ENCODE data around the gene ZNF672. TPM values are rescaled to one million over a fixed set of nuclear protein-coding genes. Genes with fewer than 3 reads are reported as not detected.

ZNF672 gene
- total RNA-seq, 2 donors from 2014 or later: 27.8 to 57.4 TPM

- Histone ChIP-seq H3K9ac (ENCODE audit: low read depth in 2 of 2, low read length in 2 of 2) (no peak overlapping the region), H3K4me1 (no peaks in the 10 kb centered on the region), H3K36me3 (peaks cover 12% of the 10 kb centered on the region), H3K27ac (no peak overlapping the region), H3K27me3 (no peaks in the 10 kb centered on the region), H3K4me3 (no peak overlapping the region), H3K9me3 (no peaks in the 10 kb centered on the region)
- intact Hi-C loops (cut with DNase I): no loop called here
- no peak for TF ChIP-seq CTCF (IDR thresholded peaks at IDR 0.05)
- no peak for DNase-seq
Measured at GRCh38 chr1:248849152-248849551, 11.1 kb downstream of the ZNF672 start.

DNA sequence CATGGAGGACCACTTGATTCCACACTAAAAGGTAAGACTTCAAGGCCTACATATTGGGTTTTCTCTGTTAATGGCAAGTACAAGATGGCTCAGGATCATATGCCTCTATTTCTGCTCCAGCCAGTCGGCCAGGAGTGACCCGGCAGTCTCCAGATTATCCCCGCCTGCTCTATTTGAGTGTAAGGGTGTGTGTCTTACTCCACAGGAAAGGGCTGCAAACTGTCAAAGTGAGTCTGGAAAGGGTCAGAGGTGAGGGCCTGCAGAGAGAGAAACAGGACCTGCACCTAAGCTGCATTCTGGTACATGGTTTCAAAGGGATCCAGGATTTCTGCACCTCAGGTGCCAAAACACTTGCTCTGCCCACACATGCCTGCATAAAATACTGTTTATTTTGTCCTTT is 11.6 kb downstream of the ZNF672 start:
- no peaks in the 10 kb centered on the region for H3K27me3 ChIP-seq
- intact Hi-C loops (cut with DNase I): no loop called here
- H3K4me1 ChIP-seq: no peaks in the 10 kb centered on the region
- no peak for DNase-seq
- H3K4me3 ChIP-seq: no peak overlapping the region
- H3K27ac ChIP-seq: no peak overlapping the region
- TF ChIP-seq CTCF (IDR thresholded peaks at IDR 0.05): no peak
- H3K9ac ChIP-seq (ENCODE audit: low read depth in 2 of 2, low read length in 2 of 2): no peak overlapping the region
- H3K9me3 ChIP-seq: no peaks in the 10 kb centered on the region
- H3K36me3 ChIP-seq: peaks cover 12% of the 10 kb centered on the region

DNA sequence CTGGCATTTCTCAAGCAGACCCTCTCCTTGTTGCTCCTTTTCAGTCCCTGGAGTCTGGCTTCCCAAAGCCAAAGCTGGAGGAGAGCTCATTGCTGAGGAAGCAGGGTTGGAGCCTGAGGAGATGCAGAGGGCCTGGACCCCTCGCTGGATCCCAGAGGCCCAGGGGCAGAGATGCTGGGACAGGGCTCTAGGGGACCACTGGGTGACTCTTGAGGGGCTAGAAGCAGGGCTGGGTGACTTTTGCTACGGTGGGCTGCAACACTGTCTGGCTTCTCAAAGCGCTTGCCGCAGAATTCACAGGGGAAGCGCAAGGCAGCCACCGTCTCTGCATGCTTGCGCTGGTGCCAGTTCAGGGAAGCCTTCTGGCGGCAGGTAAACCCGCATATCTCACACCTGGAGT is 12.1 kb downstream of the ZNF672 start:
- TF ChIP-seq CTCF (IDR thresholded peaks at IDR 0.05): no peak
- DNase-seq: no peak
- Histone ChIP-seq H3K4me1 (no peaks in the 10 kb centered on the region), H3K36me3 (peaks cover 12% of the 10 kb centered on the region), H3K27me3 (no peaks in the 10 kb centered on the region), H3K27ac (no peak overlapping the region), H3K4me3 (no peak overlapping the region), H3K9me3 (no peaks in the 10 kb centered on the region), H3K9ac (ENCODE audit: low read depth in 2 of 2, low read length in 2 of 2) (no peak overlapping the region)
- intact Hi-C loops (cut with DNase I): no loop called here

DNA sequence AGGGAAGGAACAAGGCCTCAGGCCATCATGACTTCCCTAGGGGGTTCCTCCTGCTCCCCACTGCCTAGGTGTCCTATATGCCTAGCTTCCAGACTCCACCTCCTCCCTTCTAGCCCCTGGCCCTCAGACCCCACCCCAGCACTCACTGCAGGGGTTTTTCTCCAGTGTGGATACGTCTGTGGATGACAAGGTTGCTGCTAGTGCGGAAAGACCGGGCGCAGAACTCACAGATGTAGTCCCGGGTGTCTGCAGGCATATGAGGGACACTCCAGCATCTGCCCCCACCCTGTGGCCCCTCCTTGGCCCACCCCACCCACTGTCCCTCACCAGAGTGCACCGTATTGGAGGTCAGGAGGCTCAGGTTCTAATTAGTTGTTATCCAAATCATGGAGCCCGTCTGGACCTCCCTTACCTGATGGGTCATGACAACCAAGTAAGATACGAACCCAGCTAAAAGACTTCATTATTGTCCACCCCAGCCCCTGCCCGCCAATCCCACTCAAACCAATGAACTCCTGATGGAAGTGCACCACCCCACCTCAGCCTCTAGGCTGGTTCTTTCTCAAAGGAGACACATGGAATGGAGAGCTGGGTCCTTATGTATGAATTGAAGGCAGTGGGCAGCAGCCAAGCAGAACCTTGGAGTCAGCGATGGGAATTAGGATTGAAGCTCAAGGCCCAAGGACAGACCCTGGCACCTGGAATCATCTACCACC is 12.7 kb downstream of the ZNF672 start:
- Histone ChIP-seq H3K9me3 (no peaks in the 10 kb centered on the region), H3K4me3 (no peak overlapping the region), H3K27me3 (no peaks in the 10 kb centered on the region), H3K36me3 (peaks cover 9% of the 10 kb centered on the region), H3K9ac (ENCODE audit: low read depth in 2 of 2, low read length in 2 of 2) (no peak overlapping the region), H3K4me1 (no peaks in the 10 kb centered on the region), H3K27ac (no peak overlapping the region)
- intact Hi-C loops (cut with DNase I): no loop called here
- no peak for DNase-seq
- no peak for TF ChIP-seq CTCF (IDR thresholded peaks at IDR 0.05)

GRCh38 chr1:248851390-248851789 is 13.4 kb downstream of the ZNF672 start:
- intact Hi-C loops (cut with DNase I): no loop called here
- no peak for TF ChIP-seq CTCF (IDR thresholded peaks at IDR 0.05)
- peaks cover 6% of the 10 kb centered on the region for H3K36me3 ChIP-seq

More at GRCh38 chr1:248851390-248851789, 13.4 kb downstream of the ZNF672 start:
- Histone ChIP-seq H3K4me1 (no peaks in the 10 kb centered on the region), H3K4me3 (no peak overlapping the region), H3K9me3 (no peaks in the 10 kb centered on the region), H3K27ac (no peak overlapping the region), H3K9ac (ENCODE audit: low read depth in 2 of 2, low read length in 2 of 2) (no peak overlapping the region), H3K27me3 (no peaks in the 10 kb centered on the region)
- DNase-seq: no peak

Data from colonic mucosa (tissue), 4 donors.